Ishikawa (cell line): ENCODE measurements around the gene ARID5B.
A peak's percentile ranks its signal among the peaks of the same experiment; 100 is the strongest.

Source experiments
- CEBPB ChIP-seq: IDR thresholded peaks from 2 replicates; pipeline ENCODE4 v1.6.1; 2012
- CREB1 ChIP-seq: IDR thresholded peaks from 2 replicates; pipeline ENCODE4 v1.6.1; 2012; ENCODE audit warnings: low read depth
- EGR1 ChIP-seq: IDR thresholded peaks from 2 replicates; pipeline ENCODE4 v1.6.1; 2012
- EP300 ChIP-seq: IDR thresholded peaks from 2 replicates; pipeline ENCODE4 v1.6.1; 2012; ENCODE audit warnings: borderline replicate concordance
- FOXM1 ChIP-seq: IDR thresholded peaks from 2 replicates; pipeline ENCODE4 v1.6.1; 2012; ENCODE audit warnings: low read depth, borderline replicate concordance
- MAX ChIP-seq: IDR thresholded peaks from 2 replicates; pipeline ENCODE4 v1.6.1; 2012
- NFIC ChIP-seq: IDR thresholded peaks from 2 replicates; pipeline ENCODE4 v1.6.1; 2012
- RAD21 ChIP-seq: IDR thresholded peaks from 2 replicates; pipeline ENCODE4 v1.6.1; 2012; ENCODE audit warnings: low read depth
- REST ChIP-seq: IDR thresholded peaks from 2 replicates; pipeline ENCODE4 v1.6.1; 2012; ENCODE audit warnings: low read depth, mild to moderate bottlenecking
- TAF1 ChIP-seq: IDR thresholded peaks from 2 replicates; pipeline ENCODE4 v1.6.1; 2012; ENCODE audit warnings: low read depth, mild to moderate bottlenecking
- TCF12 ChIP-seq: IDR thresholded peaks from 2 replicates; pipeline ENCODE4 v1.6.1; 2012; ENCODE audit warnings: low read depth
- TEAD4 ChIP-seq: IDR thresholded peaks from 2 replicates; pipeline ENCODE4 v1.6.1; 2012
- USF1 ChIP-seq: IDR thresholded peaks from 2 replicates; pipeline ENCODE4 v1.6.1; 2012
- YY1 ChIP-seq: IDR thresholded peaks from 2 replicates; pipeline ENCODE4 v1.6.1; 2012; ENCODE audit warnings: low read depth
- ZBTB7A ChIP-seq: IDR thresholded peaks from 2 replicates; pipeline ENCODE4 v1.6.1; 2012; ENCODE audit warnings: low read depth

Gene ARID5B

GRCh38 chr10:61860964-61861758 is 40.3 kb upstream of the ARID5B start:
- no peak for TF ChIP-seq TCF12
- no peak for TF ChIP-seq RAD21
- TF ChIP-seq CREB1, result no peak
- TF ChIP-seq CEBPB, result no peak
- no peak for TF ChIP-seq EGR1
- TF ChIP-seq USF1, result peak; percentile 47; the same call in 1 of the 2 replicates
- no peak for TF ChIP-seq TAF1
- no peak for TF ChIP-seq YY1

- TF ChIP-seq YY1, result no peak
These were observed 37.5 kb upstream of the ARID5B start for GRCh38 chr10:61863981-61864380.

- TF ChIP-seq ZBTB7A (no peak), TEAD4 (no peak), EGR1 (no peak), TAF1 (no peak), EP300 (no peak), NFIC (no peak), RAD21 (no peak), FOXM1 (no peak), REST (no peak), CEBPB (no peak)
These were observed 34.7 kb upstream of the ARID5B start for GRCh38 chr10:61866700-61867368.

GRCh38 chr10:61869041-61869675 is 32.3 kb upstream of the ARID5B start:
- TF ChIP-seq MAX (no peak), EGR1 (no peak), CEBPB (no peak), FOXM1 (no peak), TCF12 (no peak), YY1 (no peak), TAF1 (no peak), USF1 (no peak), NFIC (no peak), TEAD4 (no peak), REST (no peak), CREB1 (no peak), EP300 (no peak), ZBTB7A (no peak), RAD21 (no peak)

GRCh38 chr10:61869774-61870525 is 31.5 kb upstream of the ARID5B start:
- no peak for TF ChIP-seq FOXM1
- TF ChIP-seq NFIC, result no peak
- TF ChIP-seq EP300, result no peak
- no peak for TF ChIP-seq YY1
- no peak for TF ChIP-seq EGR1
- TF ChIP-seq TEAD4, result no peak
- no peak for TF ChIP-seq TAF1
- TF ChIP-seq CREB1, result no peak
- no peak for TF ChIP-seq REST
- no peak for TF ChIP-seq CEBPB
- no peak for TF ChIP-seq MAX
- no peak for TF ChIP-seq TCF12
- TF ChIP-seq USF1, result no peak
- no peak for TF ChIP-seq ZBTB7A
- TF ChIP-seq RAD21, result no peak
